HCT116 (cell line): ENCODE data around the gene PTPN13.

Source experiments
- EZH2phosphoT487 ChIP-seq: fragments of 200-600 bp; IDR thresholded peaks from 2 replicates; pipeline ENCODE4 v1.6.1; 2018; ENCODE audit warnings: antibody characterized with exemption, borderline replicate concordance
- JUND ChIP-seq: IDR thresholded peaks from 2 replicates; pipeline ENCODE4 v1.6.1; 2012
- POLR2A ChIP-seq: IDR thresholded peaks from 2 replicates; pipeline ENCODE4 v1.7.0; 2011; ENCODE audit warnings: borderline replicate concordance; ENCODE audit not compliant: insufficient read depth, insufficient read length; ENCODE audit errors: extremely low read depth
- POLR2AphosphoS5 ChIP-seq: IDR thresholded peaks from 2 replicates; pipeline ENCODE4 v1.6.1; 2011; ENCODE audit warnings: mild to moderate bottlenecking, low read depth, low read length, moderate library complexity
- RAD21 ChIP-seq: IDR thresholded peaks from 2 replicates; pipeline ENCODE4 v1.6.1; 2012; ENCODE audit warnings: low read depth, mild to moderate bottlenecking
- REST ChIP-seq: IDR thresholded peaks from 2 replicates; pipeline ENCODE4 v1.6.1; 2012; ENCODE audit warnings: low read depth
- SRF ChIP-seq: IDR thresholded peaks from 2 replicates; pipeline ENCODE4 v1.6.1; 2012; ENCODE audit warnings: low read depth
- TF ChIP-seq, protein P1 (sequence below), 3 experiments: fragments of 200-600 bp in 1 of 3; sonication (generic) in 1 of 3; IDR thresholded peaks in 2 of 3; conservative IDR thresholded peaks in 1 of 3; 2 replicates each; pipeline ENCODE4 v1.5.1; 2012 to 2017; ENCODE audit warnings: low read depth in 2 of 3, low read length in 2 of 3, antibody characterized with exemption in 1 of 3, borderline replicate concordance in 1 of 3, control low read depth in 1 of 3, mild to moderate bottlenecking in 1 of 3, mixed read lengths in 1 of 3, mixed run types in 1 of 3, moderate library complexity in 1 of 3; ENCODE audit not compliant: insufficient read depth in 1 of 3

DNA sequence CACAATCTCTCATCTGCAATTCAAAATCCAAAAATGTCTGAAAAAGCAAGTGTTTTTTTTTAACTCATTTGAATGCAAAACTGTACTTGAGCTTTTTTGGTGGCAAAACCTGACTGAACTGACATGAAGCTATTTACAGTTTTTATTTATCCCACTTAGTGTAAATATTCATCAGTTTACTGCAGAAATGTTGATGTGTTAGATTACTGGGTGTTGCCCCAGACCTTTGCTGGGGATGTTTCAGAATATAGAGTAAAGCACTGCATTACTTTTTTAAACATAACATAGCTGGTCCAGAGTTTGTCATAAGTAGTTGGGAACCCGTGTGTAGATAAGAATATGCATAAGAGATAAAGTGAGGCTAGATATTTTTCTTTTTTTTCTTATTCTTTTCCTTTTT is 27.3 kb downstream of the PTPN13 start:
- TF ChIP-seq POLR2AphosphoS5: no peak
- TF ChIP-seq EZH2phosphoT487: no peak
- no peak for TF ChIP-seq POLR2A
- no peak for TF ChIP-seq RAD21
- TF ChIP-seq SRF: no peak
- TF ChIP-seq REST: no peak
- no peak for TF ChIP-seq JUND
- TF ChIP-seq, protein P1, sequence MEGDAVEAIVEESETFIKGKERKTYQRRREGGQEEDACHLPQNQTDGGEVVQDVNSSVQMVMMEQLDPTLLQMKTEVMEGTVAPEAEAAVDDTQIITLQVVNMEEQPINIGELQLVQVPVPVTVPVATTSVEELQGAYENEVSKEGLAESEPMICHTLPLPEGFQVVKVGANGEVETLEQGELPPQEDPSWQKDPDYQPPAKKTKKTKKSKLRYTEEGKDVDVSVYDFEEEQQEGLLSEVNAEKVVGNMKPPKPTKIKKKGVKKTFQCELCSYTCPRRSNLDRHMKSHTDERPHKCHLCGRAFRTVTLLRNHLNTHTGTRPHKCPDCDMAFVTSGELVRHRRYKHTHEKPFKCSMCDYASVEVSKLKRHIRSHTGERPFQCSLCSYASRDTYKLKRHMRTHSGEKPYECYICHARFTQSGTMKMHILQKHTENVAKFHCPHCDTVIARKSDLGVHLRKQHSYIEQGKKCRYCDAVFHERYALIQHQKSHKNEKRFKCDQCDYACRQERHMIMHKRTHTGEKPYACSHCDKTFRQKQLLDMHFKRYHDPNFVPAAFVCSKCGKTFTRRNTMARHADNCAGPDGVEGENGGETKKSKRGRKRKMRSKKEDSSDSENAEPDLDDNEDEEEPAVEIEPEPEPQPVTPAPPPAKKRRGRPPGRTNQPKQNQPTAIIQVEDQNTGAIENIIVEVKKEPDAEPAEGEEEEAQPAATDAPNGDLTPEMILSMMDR (IDR thresholded peaks at IDR 0.05 in 2 of 3, conservative IDR thresholded peaks at IDR 0.05 in 1 of 3; ENCODE audit: borderline replicate concordance in 1 of 3, insufficient read depth in 1 of 3, low read depth in 2 of 3, low read length in 2 of 3): no peak
